CD14-positive monocyte (primary cell): ENCODE data around the gene S100B. TPM values are rescaled to one million over a fixed set of nuclear protein-coding genes. Genes with fewer than 3 reads are reported as not detected.

Experiments
- DNase-seq, 3 donors: peaks; one replicate each; pipeline ENCODE4 v3.0.0-alpha.2; 2011 to 2022
- H2AFZ ChIP-seq: 2 replicates; pipeline ENCODE4 v1.6.0; 2012; ENCODE audit warnings: mild to moderate bottlenecking, low read depth, low read length, inconsistent platforms; ENCODE audit not compliant: insufficient read depth, poor library complexity, severe bottlenecking
- H3K27ac ChIP-seq, 2 donors: 1 replicate in 1 of 2; 2 replicates in 1 of 2; pipeline ENCODE4 v1.5.1; 2012 to 2013; ENCODE audit warnings: low read length in 2 of 2, control low read depth in 1 of 2, inconsistent platforms in 1 of 2, low read depth in 1 of 2, mild to moderate bottlenecking in 1 of 2
- H3K27me3 ChIP-seq, 2 donors: one replicate each; pipeline versions ENCODE4 v1.6.0 to v1.6.1; 2011 to 2013; ENCODE audit warnings: low read length in 2 of 2; ENCODE audit not compliant: control insufficient read depth in 2 of 2, insufficient read depth in 2 of 2
- H3K36me3 ChIP-seq, 2 donors: replicated peaks in 1 of 2; 1 replicate in 1 of 2; 2 replicates in 1 of 2; pipeline versions ENCODE4 v1.5.1 to v1.6.1; 2012 to 2013; ENCODE audit warnings: low read length in 2 of 2, control low read depth in 1 of 2, inconsistent platforms in 1 of 2, mild to moderate bottlenecking in 1 of 2; ENCODE audit not compliant: insufficient read depth in 2 of 2, control insufficient read depth in 1 of 2
- H3K4me1 ChIP-seq, 2 donors: 1 replicate in 1 of 2; 2 replicates in 1 of 2; pipeline versions ENCODE4 v1.5.1 to v1.6.1; 2012 to 2013; ENCODE audit warnings: low read length in 2 of 2, control low read depth in 1 of 2, inconsistent platforms in 1 of 2, mild to moderate bottlenecking in 1 of 2, moderate library complexity in 1 of 2; ENCODE audit not compliant: insufficient read depth in 2 of 2, control insufficient read depth in 1 of 2
- H3K4me2 ChIP-seq: replicated peaks from 2 replicates; pipeline ENCODE3; 2012; ENCODE audit warnings: low read length, moderate library complexity, mild to moderate bottlenecking; ENCODE audit not compliant: poor library complexity, severe bottlenecking; ENCODE audit errors: extremely low read depth
- H3K4me3 ChIP-seq, 3 experiments: fragments of 200-600 bp in 1 of 3; sonication (generic) in 1 of 3; replicated peaks in 1 of 3; 1 replicate in 2 of 3; 2 replicates in 1 of 3; pipeline ENCODE4 v1.5.1; 2011 to 2013; ENCODE audit warnings: low read length in 3 of 3, mild to moderate bottlenecking in 3 of 3, control low read depth in 2 of 3, low read depth in 2 of 3, inconsistent platforms in 1 of 3, moderate library complexity in 1 of 3
- H3K79me2 ChIP-seq: 2 replicates; pipeline ENCODE4 v1.6.0; 2012; ENCODE audit warnings: mild to moderate bottlenecking, control low read depth, inconsistent platforms, low read length, moderate library complexity; ENCODE audit not compliant: insufficient read depth
- H3K9ac ChIP-seq: 2 replicates; pipeline ENCODE4 v1.6.0; 2017; ENCODE audit warnings: low read length, mild to moderate bottlenecking; ENCODE audit not compliant: insufficient read depth, poor library complexity, severe bottlenecking
- H3K9me3 ChIP-seq, 2 donors: replicated peaks in 1 of 2; 1 replicate in 1 of 2; 2 replicates in 1 of 2; pipeline versions ENCODE4 v1.5.1 to v1.6.1; 2012 to 2013; ENCODE audit warnings: low read length in 2 of 2, control low read depth in 1 of 2; ENCODE audit not compliant: control insufficient read depth in 1 of 2, insufficient read depth in 1 of 2
- H4K20me1 ChIP-seq: 2 replicates; pipeline ENCODE4 v1.6.0; 2012; ENCODE audit warnings: mild to moderate bottlenecking, low read length, control low read depth, moderate library complexity; ENCODE audit not compliant: insufficient read depth
- H3K27ac Mint-ChIP-seq, 7 donors: one replicate each; pipeline ENCODE4 v1.8.0; 2020; ENCODE audit warnings: mild to moderate bottlenecking in 7 of 7, mixed read lengths in 7 of 7, moderate library complexity in 6 of 7, inconsistent platforms in 2 of 7
- H3K27me3 Mint-ChIP-seq, 3 donors: one replicate each; pipeline ENCODE4 v1.8.0; 2021 to 2022; ENCODE audit warnings: low read depth in 3 of 3, mild to moderate bottlenecking in 3 of 3, mixed read lengths in 3 of 3, moderate library complexity in 3 of 3, inconsistent platforms in 1 of 3
- H3K36me3 Mint-ChIP-seq, 2 donors: one replicate each; pipeline ENCODE4 v1.8.0; 2020; ENCODE audit warnings: mixed read lengths in 2 of 2, inconsistent platforms in 1 of 2, mild to moderate bottlenecking in 1 of 2
- H3K4me1 Mint-ChIP-seq: one replicate; pipeline ENCODE4 v1.8.0; 2020; ENCODE audit warnings: mild to moderate bottlenecking, mixed read lengths
- H3K4me3 Mint-ChIP-seq, 2 donors: one replicate each; pipeline ENCODE4 v1.8.0; 2020; ENCODE audit warnings: mild to moderate bottlenecking in 2 of 2, mixed read lengths in 2 of 2, moderate library complexity in 1 of 2
- H3K9me3 Mint-ChIP-seq, 7 donors: one replicate each; pipeline ENCODE4 v1.8.0; 2020 to 2022; ENCODE audit warnings: mixed read lengths in 7 of 7, mild to moderate bottlenecking in 6 of 7, moderate library complexity in 6 of 7, inconsistent platforms in 2 of 7
- WGBS: methylation state at CpG from one replicate; pipeline ENCODE4 v1.1.5; 2013; ENCODE audit warnings: missing lambda C conversion rate; ENCODE audit not compliant: insufficient coverage; 5-methylcytosine and 5-hydroxymethylcytosine counted together
- intact Hi-C, 2 donors: fragments of 100-400 bp; cut with micrococcal nuclease; formaldehyde crosslinking; loops; one replicate each; pipeline versions ENCODE4 v1.15.0 to v1.15.1; 2023
- polyA plus RNA-seq, 3 donors: library from polyadenylated mRNA; depleted of rRNA in 1 of 3; unstranded in 2 of 3; stranded (reverse) in 1 of 3; fragments of 300-500 nt in 2 of 3; fragments of >200 nt in 1 of 3; fragmentation: Illumina TruSeq in 2 of 3; gene quantifications; 1 replicate in 2 of 3; 2 replicates in 1 of 3; pipeline ENCODE4 v1.2.3, GENCODE V29; 2012 to 2021
- TF ChIP-seq, protein P1 (sequence below): fragments of 200-600 bp; IDR thresholded peaks from one replicate; pipeline ENCODE4 v1.8.0; 2022; ENCODE audit warnings: antibody characterized with exemption, mild to moderate bottlenecking

Gene S100B
- polyA plus RNA-seq, 3 donors: 0.59 to 1.4 (median 0.67) TPM

DNA sequence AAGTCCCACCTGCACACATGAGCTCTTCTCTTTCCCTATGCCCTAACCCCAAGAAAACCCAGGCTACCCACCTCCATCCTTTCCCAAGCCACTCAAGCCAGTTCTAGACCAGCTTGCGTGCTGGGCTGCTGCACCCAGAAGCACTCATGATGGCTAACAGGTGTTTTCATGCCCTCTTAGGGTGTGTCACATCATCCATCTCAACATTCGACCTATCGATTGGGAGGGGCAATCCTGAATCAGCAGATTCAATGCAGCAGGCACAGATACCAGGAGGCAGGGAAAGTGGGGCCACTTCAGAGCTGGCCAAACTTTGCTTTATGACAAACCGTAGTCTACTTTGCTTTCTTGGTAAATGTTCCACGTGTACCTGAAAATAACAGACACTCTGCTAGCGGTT lies 24.0 kb upstream of the S100B start:
- no peak overlapping the region for H3K4me2 ChIP-seq
- H3K36me3 ChIP-seq: no peaks in the 10 kb centered on the region
- no peak overlapping the region for H3K4me3 Mint-ChIP-seq
- no peak overlapping the region for H3K9ac ChIP-seq
- H3K4me3 ChIP-seq: no peak overlapping the region
- peaks cover 10 to 17% of the 10 kb centered on the region in 2 donors for H3K4me1 ChIP-seq
- H4K20me1 ChIP-seq: no peaks in the 10 kb centered on the region
- WGBS: 96% methylated on average over 4 of the region's 6 CpGs
- H3K36me3 Mint-ChIP-seq: peaks cover 3 to 12% of the 10 kb centered on the region in 2 donors
- H3K27ac Mint-ChIP-seq: peak overlapping the region in 1 of 7 donors; percentile 61
- peaks cover 17% of the 10 kb centered on the region for H3K4me1 Mint-ChIP-seq
- H3K9me3 Mint-ChIP-seq: peaks cover 12 to 27% (median 25%) of the 10 kb centered on the region in 7 donors
- intact Hi-C loops: no loop called here
- peaks cover 9 to 18% of the 10 kb centered on the region in 2 donors for H3K9me3 ChIP-seq
- TF ChIP-seq, protein P1, sequence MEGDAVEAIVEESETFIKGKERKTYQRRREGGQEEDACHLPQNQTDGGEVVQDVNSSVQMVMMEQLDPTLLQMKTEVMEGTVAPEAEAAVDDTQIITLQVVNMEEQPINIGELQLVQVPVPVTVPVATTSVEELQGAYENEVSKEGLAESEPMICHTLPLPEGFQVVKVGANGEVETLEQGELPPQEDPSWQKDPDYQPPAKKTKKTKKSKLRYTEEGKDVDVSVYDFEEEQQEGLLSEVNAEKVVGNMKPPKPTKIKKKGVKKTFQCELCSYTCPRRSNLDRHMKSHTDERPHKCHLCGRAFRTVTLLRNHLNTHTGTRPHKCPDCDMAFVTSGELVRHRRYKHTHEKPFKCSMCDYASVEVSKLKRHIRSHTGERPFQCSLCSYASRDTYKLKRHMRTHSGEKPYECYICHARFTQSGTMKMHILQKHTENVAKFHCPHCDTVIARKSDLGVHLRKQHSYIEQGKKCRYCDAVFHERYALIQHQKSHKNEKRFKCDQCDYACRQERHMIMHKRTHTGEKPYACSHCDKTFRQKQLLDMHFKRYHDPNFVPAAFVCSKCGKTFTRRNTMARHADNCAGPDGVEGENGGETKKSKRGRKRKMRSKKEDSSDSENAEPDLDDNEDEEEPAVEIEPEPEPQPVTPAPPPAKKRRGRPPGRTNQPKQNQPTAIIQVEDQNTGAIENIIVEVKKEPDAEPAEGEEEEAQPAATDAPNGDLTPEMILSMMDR: no peak
- no peak overlapping the region for H3K27ac ChIP-seq
- peaks cover 0 to 4% (median 2%) of the 10 kb centered on the region in 3 donors for H3K27me3 Mint-ChIP-seq
- H2AFZ ChIP-seq: no peak overlapping the region
- no peaks in the 10 kb centered on the region for H3K79me2 ChIP-seq
- no peaks in the 10 kb centered on the region for H3K27me3 ChIP-seq
- DNase-seq: no peak

DNA sequence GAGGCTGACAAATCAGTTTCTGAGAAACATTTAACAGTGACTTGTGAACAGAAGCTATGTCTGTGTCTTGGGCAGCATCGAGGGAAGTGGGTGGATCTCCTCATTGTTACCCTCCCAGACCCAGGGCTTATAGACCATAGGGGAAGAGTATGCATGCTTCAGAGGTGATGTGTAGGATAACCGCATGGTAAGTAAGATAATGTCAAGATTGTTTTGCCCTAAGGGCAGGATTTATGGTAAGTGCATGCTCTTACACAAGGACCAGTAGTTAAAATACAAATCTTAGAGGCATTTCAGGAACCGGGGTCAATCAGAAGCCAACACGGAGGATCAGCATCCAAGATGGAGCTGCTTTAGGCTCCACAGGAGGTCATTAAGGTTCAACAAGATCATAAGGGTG lies 22.8 kb upstream of the S100B start:
- peaks cover 9 to 18% of the 10 kb centered on the region in 2 donors for H3K9me3 ChIP-seq
- peak overlapping the region; percentile 44 to 46 for H3K27ac ChIP-seq
- DNase-seq: no peak
- intact Hi-C loops: no loop called here
- no peak overlapping the region for H3K4me2 ChIP-seq
- H3K36me3 ChIP-seq: no peaks in the 10 kb centered on the region
- H4K20me1 ChIP-seq: no peaks in the 10 kb centered on the region
- TF ChIP-seq, protein P1: no peak
- no peak overlapping the region for H2AFZ ChIP-seq
- H3K4me3 Mint-ChIP-seq: no peak overlapping the region
- peaks cover 0 to 4% (median 2%) of the 10 kb centered on the region in 3 donors for H3K27me3 Mint-ChIP-seq
- peaks cover 21% of the 10 kb centered on the region for H3K4me1 Mint-ChIP-seq
- H3K27ac Mint-ChIP-seq: peak overlapping the region in 5 of 7 donors; percentile 20 to 92 (median 91)
- peaks cover 3 to 12% of the 10 kb centered on the region in 2 donors for H3K36me3 Mint-ChIP-seq
- H3K79me2 ChIP-seq: no peaks in the 10 kb centered on the region
- no peaks in the 10 kb centered on the region for H3K27me3 ChIP-seq
- peaks cover 16 to 23% of the 10 kb centered on the region in 2 donors for H3K4me1 ChIP-seq
- peaks cover 12 to 26% (median 25%) of the 10 kb centered on the region in 7 donors for H3K9me3 Mint-ChIP-seq
- H3K9ac ChIP-seq: no peak overlapping the region
- no peak overlapping the region for H3K4me3 ChIP-seq
- 100% methylated on average over 2 of the region's 4 CpGs for WGBS
